GM19043 (cell line): Measurements from ENCODE around the gene NUDT2.

Experiments
- ATAC-seq: cut with Tn5 transposase; IDR thresholded peaks from one replicate; pipeline ENCODE4 v1.9.1; 2021; ENCODE audit warnings: low read depth; ENCODE audit not compliant: unreplicated experiment

Gene NUDT2

DNA sequence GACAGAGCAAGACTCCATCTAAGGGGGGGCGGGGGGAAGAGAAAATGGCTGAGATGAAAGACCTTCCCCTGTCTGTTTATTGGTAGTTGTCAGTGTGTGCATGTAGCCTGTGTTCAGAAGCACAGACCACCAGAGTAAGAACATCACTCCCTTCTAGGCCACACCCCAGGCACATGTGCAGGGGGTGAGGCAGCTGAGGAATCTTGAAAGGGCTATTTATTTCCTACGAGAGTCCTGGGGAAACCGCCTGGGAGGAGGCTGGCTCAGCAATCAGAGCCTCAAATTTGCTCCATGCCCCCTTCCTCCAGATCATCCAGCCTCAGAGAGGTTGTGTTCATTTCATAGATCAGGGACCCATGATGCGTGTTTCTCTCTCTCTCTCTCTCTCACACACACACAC, 40.3 kb downstream of the NUDT2 start:
- ATAC-seq = no peak

GRCh38 chr9:34370335-34370969, 41.1 kb downstream of the NUDT2 start:
- ATAC-seq = no peak

DNA sequence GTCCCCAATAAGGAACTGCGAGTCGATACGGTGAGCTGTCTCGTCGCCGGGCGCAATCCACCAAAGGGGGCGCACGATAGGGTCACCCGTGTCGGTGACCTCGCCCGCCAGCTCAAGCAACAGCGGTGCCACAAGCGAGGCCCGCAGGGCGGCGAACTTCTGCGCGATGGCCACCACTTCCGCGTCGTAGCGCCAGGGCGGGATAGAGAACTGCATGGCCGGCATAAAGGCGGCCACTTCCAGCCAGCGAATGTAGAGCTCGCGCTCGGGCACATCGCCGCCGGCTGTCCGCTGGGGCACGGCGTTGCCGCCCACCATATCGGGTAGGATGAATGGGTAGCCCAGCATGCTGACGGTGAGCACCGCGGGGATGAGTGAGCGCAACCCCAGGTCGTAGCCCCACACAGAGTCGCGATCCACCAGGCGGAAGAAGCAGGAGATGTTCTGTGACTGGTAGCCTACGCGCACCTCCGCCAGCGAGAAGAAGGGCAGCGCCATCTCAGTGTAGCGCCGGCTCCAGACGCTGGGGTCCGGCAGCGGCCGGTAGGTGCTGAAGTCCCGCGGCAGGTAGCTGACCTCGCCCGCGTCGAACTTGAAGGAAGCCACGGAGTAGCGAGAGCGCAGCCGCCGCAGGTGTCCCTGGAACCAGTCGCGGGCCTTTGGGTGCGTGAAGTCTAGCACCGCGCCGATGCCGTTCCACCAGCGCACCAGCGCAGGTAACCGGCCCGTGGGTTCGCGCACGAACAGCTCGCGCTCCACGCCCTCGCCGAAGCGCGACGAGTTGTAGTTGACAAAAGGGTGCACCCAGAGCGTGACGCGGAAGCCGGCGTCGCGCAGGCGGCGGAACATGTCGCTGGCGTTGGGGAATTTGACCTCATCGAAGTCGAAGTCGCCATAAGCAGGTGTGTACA, 41.9 kb downstream of the NUDT2 start:
- ATAC-seq = no peak

DNA sequence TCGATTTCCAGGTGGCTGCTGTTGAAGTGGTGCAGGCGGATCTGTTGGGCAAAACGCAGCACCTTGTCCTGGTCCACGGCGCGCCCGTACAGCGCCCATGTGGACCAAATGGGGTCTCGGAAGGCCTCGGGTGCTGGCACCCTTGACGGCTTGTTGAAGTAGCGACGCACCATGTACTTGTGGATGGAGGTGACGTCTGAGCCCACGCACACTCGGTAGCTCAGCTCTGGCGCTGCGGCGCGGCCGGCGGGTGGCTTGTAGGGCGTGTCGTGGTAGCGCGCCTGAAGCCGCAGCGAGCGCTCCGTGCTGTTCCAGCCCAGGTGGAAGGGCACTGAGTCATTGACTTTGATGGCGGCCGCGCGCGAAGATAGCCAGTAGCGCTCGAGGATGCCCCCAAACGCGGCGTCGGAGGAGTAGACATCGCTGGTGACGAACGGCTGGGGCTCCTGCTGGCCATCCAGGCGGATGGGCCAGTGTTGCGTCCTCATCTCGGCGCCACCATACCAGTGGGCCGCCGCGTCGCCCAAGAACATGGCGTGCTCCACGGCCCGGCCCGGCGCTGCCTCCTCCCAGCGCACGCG, 42.6 kb downstream of the NUDT2 start:
- no peak for ATAC-seq

DNA sequence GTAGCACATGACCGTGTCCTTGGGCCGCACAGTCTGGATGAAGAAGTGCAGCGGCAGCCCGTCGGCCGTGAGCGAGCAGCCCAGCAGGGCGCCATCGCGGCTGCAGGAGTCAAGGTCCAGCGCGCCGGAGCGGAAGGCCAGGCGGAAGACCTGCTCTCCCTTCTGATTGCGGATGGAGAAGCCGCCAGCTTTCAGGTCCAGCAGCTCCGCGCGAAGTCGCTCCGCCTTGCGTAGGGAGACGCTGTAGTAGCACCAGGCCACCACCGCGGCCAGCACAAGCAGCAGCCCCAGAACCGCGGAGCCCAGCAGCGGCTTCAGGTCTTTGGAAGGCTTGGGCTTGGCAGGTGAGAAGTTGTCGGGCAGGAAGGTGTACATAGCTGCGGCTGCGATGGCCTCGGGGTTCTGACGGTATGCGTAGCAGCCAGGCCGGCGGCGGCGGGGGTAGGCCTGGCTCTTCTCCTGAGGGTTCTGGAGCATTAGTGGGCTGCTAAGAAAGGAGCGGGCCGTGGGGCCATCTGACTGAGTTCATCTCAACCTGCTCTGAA, 43.2 kb downstream of the NUDT2 start:
- no peak for ATAC-seq

DNA sequence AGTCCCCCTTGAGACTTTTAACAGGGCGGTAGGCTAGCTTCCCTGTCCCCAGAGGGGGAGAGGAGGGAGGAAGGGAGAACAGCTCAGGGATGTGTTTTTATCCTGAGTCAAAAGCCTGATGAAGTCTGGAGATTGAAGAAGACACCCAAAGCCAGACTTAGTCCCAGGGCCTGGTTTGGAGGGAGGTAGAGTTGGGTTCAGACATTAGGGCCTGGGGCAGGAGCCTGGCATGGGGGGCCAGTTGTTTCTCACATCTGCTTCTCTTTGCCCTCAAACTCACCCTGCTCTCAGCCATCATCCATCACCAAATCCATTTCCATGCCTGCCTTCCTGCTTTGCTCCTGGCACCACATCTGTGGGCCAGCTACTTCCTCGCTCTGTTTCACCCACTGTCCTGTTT, 44.4 kb downstream of the NUDT2 start:
- no peak for ATAC-seq

DNA sequence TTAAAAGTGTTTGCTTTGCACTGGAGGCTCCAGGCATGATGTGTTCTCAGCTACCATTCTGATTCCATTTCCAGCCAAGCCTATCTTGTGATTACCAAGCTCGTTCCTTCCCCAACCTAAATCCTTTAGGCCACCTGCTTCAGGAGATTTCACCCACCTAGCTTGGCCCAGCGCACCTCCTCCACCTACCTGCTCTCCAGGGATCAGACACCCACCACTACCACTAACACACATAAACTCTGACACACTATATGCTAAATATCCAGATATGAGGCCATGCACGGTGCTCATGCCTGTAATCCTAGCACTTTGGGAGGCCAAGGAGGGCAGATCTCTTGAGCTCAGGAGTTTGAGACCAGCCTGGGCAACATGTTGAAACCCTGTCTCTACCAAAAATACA, 45.0 kb downstream of the NUDT2 start:
- no peak for ATAC-seq

GRCh38 chr9:34374905-34375552, 45.7 kb downstream of the NUDT2 start:
- ATAC-seq = no peak

DNA sequence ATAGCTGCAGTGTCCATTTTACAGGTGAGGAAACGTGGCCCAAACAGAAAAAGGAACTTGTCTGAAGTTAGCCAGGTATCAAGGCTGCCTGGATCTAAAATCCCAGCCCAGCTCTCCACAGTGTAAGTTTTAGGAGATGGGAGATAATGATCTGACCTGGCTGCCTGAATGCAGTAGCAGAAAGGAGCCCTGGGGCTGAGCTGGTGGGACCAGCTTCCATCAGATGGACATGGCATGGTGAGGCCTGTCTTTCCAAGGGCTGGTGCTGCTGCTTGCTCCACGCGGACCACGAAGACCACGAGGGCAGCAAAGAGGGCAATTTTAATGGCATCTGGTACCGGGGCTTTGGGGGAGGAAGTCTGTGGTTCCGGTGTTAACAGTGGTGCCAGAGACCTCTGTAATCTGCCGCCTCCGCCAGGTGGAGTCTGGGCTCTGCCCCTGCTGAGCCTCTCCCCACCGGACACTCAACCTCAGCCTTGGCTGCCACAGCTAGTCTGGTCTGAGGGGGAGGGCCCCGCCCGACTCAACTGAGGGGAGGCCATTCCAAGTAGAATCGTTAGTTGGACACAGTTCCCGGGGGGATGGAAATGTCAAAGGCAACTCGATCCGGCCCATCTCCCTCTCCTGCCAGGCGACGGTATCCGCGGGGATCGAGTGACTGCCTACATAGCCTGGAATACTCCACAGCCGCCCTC, 46.7 kb downstream of the NUDT2 start:
- no peak for ATAC-seq

DNA sequence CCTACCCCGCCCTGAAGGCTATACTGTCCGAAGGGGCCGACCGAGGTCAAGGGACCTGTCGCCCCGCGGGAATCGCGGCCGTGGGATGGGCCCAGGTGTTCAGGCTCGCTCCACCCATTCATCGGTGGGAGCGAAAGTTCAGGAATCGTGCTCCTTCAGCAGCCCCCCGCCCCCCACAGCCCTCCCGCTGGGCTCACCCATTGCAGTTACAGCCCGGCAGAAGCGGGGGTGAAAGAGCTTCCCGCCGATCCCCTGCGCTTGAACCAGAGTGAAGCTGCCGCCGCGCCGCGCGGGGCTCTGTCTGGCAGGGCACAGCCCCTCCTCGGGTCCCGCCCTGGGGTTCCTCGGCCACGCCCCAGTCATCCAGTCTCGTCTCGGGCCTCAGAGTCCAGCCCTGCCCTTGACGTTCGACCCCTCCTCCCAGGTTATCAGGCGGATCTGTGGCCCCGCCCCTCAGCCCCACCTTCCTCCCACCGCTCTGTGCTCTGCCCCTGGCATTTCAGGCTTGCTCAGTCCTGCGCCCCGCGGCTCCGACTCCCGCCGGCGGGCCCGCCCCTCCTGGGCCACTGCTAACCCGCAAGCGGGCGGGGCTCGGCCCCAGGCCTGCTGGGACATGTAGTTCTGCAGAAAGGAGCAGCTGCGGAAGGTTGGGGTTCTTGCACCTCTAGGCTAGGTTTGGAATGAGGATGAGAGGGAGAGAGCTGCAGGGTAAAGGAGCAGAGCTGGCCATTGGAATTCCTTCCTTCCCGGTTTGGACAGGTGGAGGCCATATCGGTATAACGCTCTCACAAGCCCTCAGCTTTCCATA, 47.4 kb downstream of the NUDT2 start, which contains the start of gene MYORG:
Gene MYORG, minus strand, starts transcription at position 303 of the 808 bp plus-strand sequence. CDS start 3,955 bp downstream, outside the sequence.
- ATAC-seq = peak; percentile 72

DNA sequence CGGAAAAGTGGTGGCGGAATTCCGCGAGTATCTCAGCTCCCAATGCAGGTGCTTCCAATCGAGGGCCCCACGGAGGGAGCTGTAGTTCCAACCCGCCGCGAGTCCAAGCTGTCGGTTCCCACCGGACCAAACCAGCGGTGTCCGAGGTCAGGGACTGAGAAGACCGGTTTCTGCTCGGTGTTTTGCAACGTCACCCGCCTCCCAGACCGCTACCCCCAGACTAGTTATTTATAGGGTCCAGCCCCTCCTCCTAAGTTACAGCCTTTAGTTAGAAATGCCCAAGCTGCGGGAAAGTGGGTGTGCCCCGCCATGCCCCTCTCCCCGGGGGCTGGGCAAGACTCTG, 48.0 kb downstream of the NUDT2 start:
- ATAC-seq = no peak

- ATAC-seq = no peak
These were observed 49.1 kb downstream of the NUDT2 start for GRCh38 chr9:34378376-34379060.

- ATAC-seq = no peak
These were observed 50.1 kb downstream of the NUDT2 start for GRCh38 chr9:34379334-34380033.

- ATAC-seq = no peak
These were observed 50.7 kb downstream of the NUDT2 start for GRCh38 chr9:34380034-34380510.

DNA sequence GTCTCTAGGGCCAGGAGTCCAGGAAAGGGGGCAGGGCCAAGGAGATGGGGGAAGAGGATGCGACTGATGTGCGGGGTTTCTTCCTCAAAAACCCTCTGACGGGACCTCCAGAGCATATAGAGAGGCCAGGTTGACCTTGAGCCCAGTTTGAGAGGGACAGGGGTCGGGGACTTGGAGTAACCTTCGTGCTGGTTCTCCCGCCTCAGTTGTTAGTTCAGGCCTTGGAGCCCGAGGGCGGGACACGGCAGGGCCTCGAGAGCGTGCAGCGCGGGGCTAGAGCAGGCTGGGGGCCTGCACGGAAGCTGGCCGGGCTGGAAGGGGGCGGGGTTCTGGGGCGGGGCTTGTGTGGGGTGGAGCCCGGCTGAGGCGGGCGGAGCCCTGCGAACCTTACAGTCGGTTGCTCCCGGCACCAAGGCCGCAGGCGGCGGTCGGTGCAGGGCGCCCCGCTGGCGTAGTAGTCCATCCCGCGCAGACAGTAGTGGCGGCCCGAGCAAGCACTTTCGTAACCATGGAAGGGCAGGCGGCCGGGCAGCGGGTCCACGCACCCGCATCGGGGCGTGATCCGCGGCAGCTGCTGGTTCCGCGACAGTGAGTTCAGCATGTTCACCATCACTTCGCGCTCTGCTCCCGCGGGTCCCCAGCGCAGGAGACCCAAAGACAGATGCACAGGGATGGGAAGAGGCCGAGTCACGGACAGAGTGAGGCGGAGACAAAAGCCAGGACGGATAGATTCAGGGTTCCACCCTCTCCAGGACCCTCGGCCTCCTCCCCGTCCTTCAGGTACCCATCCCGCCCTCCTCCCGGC, 51.3 kb downstream of the NUDT2 start:
- peak; percentile 35 for ATAC-seq

GRCh38 chr9:34381323-34381722, 52.0 kb downstream of the NUDT2 start:
- ATAC-seq = no peak

DNA sequence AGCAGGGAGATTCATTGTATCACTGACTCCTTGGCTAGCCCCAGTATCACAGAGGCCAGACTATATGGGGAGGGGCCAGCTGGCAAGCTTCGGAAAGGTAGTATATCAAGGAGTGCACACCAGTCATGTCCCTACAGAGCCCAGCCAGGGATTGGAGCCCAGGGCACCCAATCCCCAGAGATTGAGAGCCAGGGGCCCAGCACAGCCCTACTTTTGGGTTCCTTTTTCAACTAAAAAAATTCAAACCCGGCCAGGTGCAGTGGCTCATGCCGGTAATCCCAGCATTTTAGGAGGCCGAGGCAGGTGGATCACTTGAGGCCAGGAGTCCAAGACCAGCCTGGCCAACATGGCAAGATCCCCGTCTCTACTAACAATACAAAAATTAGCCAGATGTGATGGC, 52.7 kb downstream of the NUDT2 start:
- no peak for ATAC-seq
